Measurements from ENCODE around the gene SLC27A6.

Gene SLC27A6

GRCh38 chr5:129063483-129064113, 98.3 kb downstream of the SLC27A6 start:
- TF ChIP-seq CTCF (IDR thresholded peaks at IDR 0.05; ENCODE audit: low read depth, low read length, missing control alignments): no peak
- no peak for DNase-seq (ENCODE audit: low read depth)
- H3K4me3 ChIP-seq (ENCODE audit: low read depth, low read length): no peak overlapping the region

GRCh38 chr5:129065721-129066120, 100.4 kb downstream of the SLC27A6 start:
- no peak for TF ChIP-seq CTCF (IDR thresholded peaks at IDR 0.05; ENCODE audit: low read depth, low read length, missing control alignments)
- DNase-seq (ENCODE audit: low read depth): no peak
- no peak overlapping the region for H3K4me3 ChIP-seq (ENCODE audit: low read depth, low read length)

- DNase-seq (ENCODE audit: low read depth): no peak
- no peak for TF ChIP-seq CTCF (IDR thresholded peaks at IDR 0.05; ENCODE audit: low read depth, low read length, missing control alignments)
- H3K4me3 ChIP-seq (ENCODE audit: low read depth, low read length): no peak overlapping the region
Observed at GRCh38 chr5:129067745-129068144, 102.5 kb downstream of the SLC27A6 start.

GRCh38 chr5:129069292-129069691, 104.0 kb downstream of the SLC27A6 start:
- no peak for TF ChIP-seq CTCF (IDR thresholded peaks at IDR 0.05; ENCODE audit: low read depth, low read length, missing control alignments)
- H3K4me3 ChIP-seq (ENCODE audit: low read depth, low read length): no peak overlapping the region
- DNase-seq (ENCODE audit: low read depth): no peak

GRCh38 chr5:129073111-129073510, 107.8 kb downstream of the SLC27A6 start:
- no peak for TF ChIP-seq CTCF (IDR thresholded peaks at IDR 0.05; ENCODE audit: low read depth, low read length, missing control alignments)
- no peak overlapping the region for H3K4me3 ChIP-seq (ENCODE audit: low read depth, low read length)
- no peak for DNase-seq (ENCODE audit: low read depth)

- no peak overlapping the region for H3K4me3 ChIP-seq (ENCODE audit: low read depth, low read length)
- DNase-seq (ENCODE audit: low read depth): no peak
- TF ChIP-seq CTCF (IDR thresholded peaks at IDR 0.05; ENCODE audit: low read depth, low read length, missing control alignments): no peak
Observed at GRCh38 chr5:129074903-129075302, 109.6 kb downstream of the SLC27A6 start.

GRCh38 chr5:129077433-129078075, 112.3 kb downstream of the SLC27A6 start:
- TF ChIP-seq CTCF (IDR thresholded peaks at IDR 0.05; ENCODE audit: low read depth, low read length, missing control alignments): no peak
- H3K4me3 ChIP-seq (ENCODE audit: low read depth, low read length): no peak overlapping the region
- DNase-seq (ENCODE audit: low read depth): no peak

Data from GM12864 (cell line).